ENCODE data around the gene PINLYP. TPM values are rescaled to one million over a fixed set of nuclear protein-coding genes. Genes with fewer than 3 reads are reported as not detected.

PINLYP gene
- total RNA-seq, 4 donors from 2014 or later, result 7.5 to 45.7 (median 21.6) TPM

DNA sequence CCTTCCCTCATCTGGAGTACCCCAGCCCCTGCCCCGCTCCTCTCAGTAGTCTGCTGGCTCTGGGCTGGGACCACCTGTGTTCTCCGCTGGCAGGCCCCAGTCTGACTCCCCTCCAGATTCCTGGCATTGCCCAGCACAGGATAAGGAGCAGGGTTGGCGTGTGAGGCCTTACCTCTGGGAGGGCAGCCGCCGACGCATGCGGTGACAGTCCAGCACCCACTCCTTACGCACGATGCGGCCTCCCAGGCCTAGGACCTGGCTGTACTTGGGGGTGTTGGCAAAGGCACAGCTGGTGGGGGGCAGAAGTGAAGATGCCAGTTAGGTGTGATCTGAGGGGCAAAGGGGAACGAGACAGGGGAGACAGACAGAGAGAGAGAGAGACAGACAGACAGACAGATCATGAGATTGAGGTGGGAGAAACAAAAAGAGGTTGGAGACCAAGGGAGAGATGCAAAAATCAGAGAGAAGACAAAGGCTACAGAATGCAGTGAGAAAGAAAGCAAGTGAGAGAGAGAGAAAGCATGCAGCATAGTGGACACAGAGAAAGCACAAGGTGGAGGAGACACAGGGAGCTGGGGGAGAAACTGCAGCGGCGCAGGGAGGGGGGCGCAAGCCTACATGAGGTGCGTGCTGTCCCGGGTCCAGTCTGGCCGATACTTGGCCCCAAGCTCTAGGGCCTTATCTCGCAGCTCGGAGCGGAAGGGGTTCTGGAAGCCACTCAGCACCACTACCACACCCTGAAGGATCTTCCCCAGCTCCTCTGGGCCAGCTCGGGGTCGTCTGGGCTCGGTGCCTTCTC lies 24.0 kb upstream of the PINLYP start:
- H3K9me3 ChIP-seq, result no peaks in the 10 kb centered on the region
- no peak for TF ChIP-seq POLR2A (IDR thresholded peaks at IDR 0.05)
- TF ChIP-seq, protein P1, sequence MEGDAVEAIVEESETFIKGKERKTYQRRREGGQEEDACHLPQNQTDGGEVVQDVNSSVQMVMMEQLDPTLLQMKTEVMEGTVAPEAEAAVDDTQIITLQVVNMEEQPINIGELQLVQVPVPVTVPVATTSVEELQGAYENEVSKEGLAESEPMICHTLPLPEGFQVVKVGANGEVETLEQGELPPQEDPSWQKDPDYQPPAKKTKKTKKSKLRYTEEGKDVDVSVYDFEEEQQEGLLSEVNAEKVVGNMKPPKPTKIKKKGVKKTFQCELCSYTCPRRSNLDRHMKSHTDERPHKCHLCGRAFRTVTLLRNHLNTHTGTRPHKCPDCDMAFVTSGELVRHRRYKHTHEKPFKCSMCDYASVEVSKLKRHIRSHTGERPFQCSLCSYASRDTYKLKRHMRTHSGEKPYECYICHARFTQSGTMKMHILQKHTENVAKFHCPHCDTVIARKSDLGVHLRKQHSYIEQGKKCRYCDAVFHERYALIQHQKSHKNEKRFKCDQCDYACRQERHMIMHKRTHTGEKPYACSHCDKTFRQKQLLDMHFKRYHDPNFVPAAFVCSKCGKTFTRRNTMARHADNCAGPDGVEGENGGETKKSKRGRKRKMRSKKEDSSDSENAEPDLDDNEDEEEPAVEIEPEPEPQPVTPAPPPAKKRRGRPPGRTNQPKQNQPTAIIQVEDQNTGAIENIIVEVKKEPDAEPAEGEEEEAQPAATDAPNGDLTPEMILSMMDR (IDR thresholded peaks at IDR 0.05), result no peak
- no peak for TF ChIP-seq EP300 (IDR thresholded peaks at IDR 0.05)
- no peaks in the 10 kb centered on the region for H3K4me1 ChIP-seq
- peaks cover 0 to 89% (median 17%) of the 10 kb centered on the region in 3 donors for H3K36me3 ChIP-seq
- no peak for DNase-seq (ENCODE audit: low spot score in 2 of 2)
- H3K4me3 ChIP-seq, result no peak overlapping the region
- H3K27me3 ChIP-seq, result no peaks in the 10 kb centered on the region
- 86 to 91% methylated on average over 23 of the region's 23 CpGs for WGBS, 2 donors
- no peak overlapping the region for H3K27ac ChIP-seq

DNA sequence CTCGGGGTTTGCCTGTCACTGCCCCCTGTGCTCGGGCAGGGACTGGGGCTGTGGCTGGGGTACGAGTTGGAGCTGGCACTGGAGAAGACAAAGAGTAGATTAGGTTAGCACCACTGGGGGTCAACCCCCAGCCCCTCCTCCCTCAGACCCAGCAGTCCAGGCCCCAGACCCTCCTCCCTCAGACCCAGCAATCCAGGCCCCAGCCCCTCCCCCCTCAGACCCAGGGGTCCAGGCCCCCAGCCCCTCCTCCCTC lies 23.5 kb upstream of the PINLYP start:
- no peak for DNase-seq (ENCODE audit: low spot score in 2 of 2)
- TF ChIP-seq EP300 (IDR thresholded peaks at IDR 0.05) (no peak), POLR2A (IDR thresholded peaks at IDR 0.05) (no peak)
- TF ChIP-seq, protein P1 (IDR thresholded peaks at IDR 0.05), result no peak
- Histone ChIP-seq H3K9me3 (no peaks in the 10 kb centered on the region), H3K4me3 (no peak overlapping the region), H3K4me1 (no peaks in the 10 kb centered on the region), H3K27ac (no peak overlapping the region), H3K36me3 (peaks cover 0 to 87% (median 17%) of the 10 kb centered on the region in 3 donors), H3K27me3 (no peaks in the 10 kb centered on the region)
- 76 to 85% methylated on average over 3 of the region's 3 CpGs for WGBS, 2 donors

DNA sequence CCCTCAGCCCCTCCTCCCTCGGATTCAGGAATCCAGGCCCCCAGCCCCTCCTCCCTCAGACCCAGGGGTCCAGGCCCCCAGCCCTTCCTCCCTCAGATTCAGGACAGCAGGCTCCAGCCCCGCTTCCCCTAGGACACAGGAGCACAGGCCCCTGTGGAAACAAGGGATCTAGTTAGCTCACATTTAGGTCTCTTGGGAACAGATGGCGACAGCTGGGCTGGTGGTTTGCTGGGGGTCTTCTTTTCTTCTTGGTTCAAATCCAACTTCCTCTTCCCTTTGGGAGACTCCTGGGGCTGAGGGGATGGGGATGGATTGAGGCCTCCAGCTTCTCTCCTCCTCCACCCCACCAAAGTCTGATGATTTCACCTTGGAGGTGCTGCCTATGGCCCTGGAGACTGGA lies 23.0 kb upstream of the PINLYP start:
- no peak overlapping the region for H3K27ac ChIP-seq
- no peaks in the 10 kb centered on the region for H3K9me3 ChIP-seq
- TF ChIP-seq EP300 (IDR thresholded peaks at IDR 0.05) (no peak), POLR2A (IDR thresholded peaks at IDR 0.05) (no peak)
- TF ChIP-seq, protein P1 (IDR thresholded peaks at IDR 0.05), result no peak
- no peak for DNase-seq (ENCODE audit: low spot score in 2 of 2)
- 78% methylated on average over 3 of the region's 3 CpGs for WGBS, 2 donors
- H3K27me3 ChIP-seq, result no peaks in the 10 kb centered on the region
- H3K4me1 ChIP-seq, result no peaks in the 10 kb centered on the region
- peaks cover 0 to 87% (median 17%) of the 10 kb centered on the region in 3 donors for H3K36me3 ChIP-seq
- H3K4me3 ChIP-seq, result no peak overlapping the region

DNA sequence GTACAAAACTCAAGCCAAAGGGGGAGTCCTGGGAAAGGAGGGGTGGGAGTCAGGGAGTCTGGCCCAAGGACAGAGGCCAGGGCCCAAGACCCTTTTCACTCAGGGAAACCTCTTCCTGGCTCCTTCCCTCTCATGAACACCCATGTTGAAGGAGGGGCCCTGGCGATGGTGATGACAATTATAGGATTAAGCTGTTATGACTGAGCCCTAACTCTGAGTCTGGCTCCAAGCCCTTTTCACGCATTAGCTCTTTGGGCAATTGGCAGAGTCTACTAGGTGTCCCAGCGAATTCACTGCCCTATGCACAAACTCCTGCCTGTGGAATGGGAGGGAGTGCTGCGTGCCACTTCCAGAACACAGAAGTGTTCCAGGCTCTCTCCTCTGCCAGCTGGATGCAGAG lies 21.9 kb upstream of the PINLYP start:
- Histone ChIP-seq H3K27me3 (no peaks in the 10 kb centered on the region), H3K4me3 (no peak overlapping the region), H3K9me3 (no peaks in the 10 kb centered on the region), H3K4me1 (no peaks in the 10 kb centered on the region), H3K36me3 (peaks cover 0 to 91% (median 17%) of the 10 kb centered on the region in 3 donors), H3K27ac (no peak overlapping the region)
- WGBS, 2 donors, result 93 to 98% methylated on average over 3 to 4 of the region's 4 CpGs
- no peak for DNase-seq (ENCODE audit: low spot score in 2 of 2)
- TF ChIP-seq, protein P1 (IDR thresholded peaks at IDR 0.05), result no peak
- no peak for TF ChIP-seq POLR2A (IDR thresholded peaks at IDR 0.05)
- TF ChIP-seq EP300 (IDR thresholded peaks at IDR 0.05), result no peak

DNA sequence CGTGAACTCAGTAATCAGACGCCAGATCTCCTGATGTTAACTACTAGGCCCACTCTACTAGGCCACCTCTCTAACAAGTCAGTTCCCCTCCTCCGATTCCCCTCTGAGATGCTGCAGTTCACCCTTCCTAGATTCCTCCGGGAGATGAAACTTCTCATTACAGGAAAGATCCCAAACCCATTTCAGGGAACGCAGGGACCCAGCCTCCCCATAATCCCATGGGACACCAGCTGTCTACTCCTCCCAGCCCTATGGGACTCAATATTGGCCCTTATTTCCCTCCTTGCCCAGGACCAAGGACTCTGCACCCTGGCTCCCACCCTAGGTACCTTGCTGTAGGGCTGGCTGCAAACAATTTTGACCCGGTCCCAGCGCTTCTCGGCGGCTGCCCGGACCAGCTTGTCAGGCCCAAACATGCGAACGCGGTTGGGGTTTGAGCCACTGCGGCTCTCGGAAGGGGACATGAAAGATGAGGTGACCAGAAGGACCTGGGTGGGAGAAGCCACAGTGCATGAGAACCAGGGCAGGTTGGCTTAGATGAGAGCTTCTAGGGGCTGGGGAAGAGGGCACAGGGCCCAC lies 21.2 kb upstream of the PINLYP start:
- H3K27me3 ChIP-seq, result no peaks in the 10 kb centered on the region
- TF ChIP-seq, protein P1 (IDR thresholded peaks at IDR 0.05), result no peak
- TF ChIP-seq EP300 (IDR thresholded peaks at IDR 0.05), result no peak
- no peak for TF ChIP-seq POLR2A (IDR thresholded peaks at IDR 0.05)

More for the DNA sequence above, 21.2 kb upstream of the PINLYP start:
- Histone ChIP-seq H3K36me3 (peaks cover 0 to 90% (median 17%) of the 10 kb centered on the region in 3 donors), H3K9me3 (no peaks in the 10 kb centered on the region), H3K27ac (no peak overlapping the region), H3K4me3 (no peak overlapping the region), H3K4me1 (no peaks in the 10 kb centered on the region)
- no peak for DNase-seq (ENCODE audit: low spot score in 2 of 2)
- WGBS, 2 donors, result 91 to 93% methylated on average over 15 of the region's 15 CpGs

Data from tibial nerve (tissue), 4 donors.